SK-N-SH (cell line): ENCODE results near the gene RNF150. TPM values are rescaled to one million over a fixed set of nuclear protein-coding genes. Genes with fewer than 3 reads are reported as not detected.

ENCODE experiments used
- CTCF ChIA-PET: fragments of 300-600, 350-600 bp; formaldehyde crosslinking; extraction: SDS; loops from one replicate; lab custom pipeline; 2021; lab: Yijun Ruan, JAX
- POLR2A ChIA-PET: fragments of 350-600 bp; sonication (Branson Sonifier 250); formaldehyde crosslinking; extraction: SDS; loops from one replicate; lab custom pipeline; 2020; ENCODE audit warnings: antibody characterized with exemption, inconsistent platforms; lab: Yijun Ruan, JAX
- DNase-seq: peaks from one replicate; pipeline ENCODE4 v3.0.0; 2012
- H2AFZ ChIP-seq: fragments of 200-600 bp; sonication (generic); 2 replicates; pipeline ENCODE4 v1.8.1; 2016; ENCODE audit warnings: antibody characterized with exemption, mild to moderate bottlenecking, low read depth
- H3F3A ChIP-seq: fragments of 200-600 bp; sonication (generic); replicated peaks from 2 replicates; pipeline ENCODE3; 2016; ENCODE audit warnings: antibody characterized with exemption, mild to moderate bottlenecking; ENCODE audit not compliant: insufficient read depth
- H3K27ac ChIP-seq, 2 experiments: fragments of 200-500 bp in 1 of 2; fragments of 200-600 bp in 1 of 2; sonication (Bioruptor generic) in 1 of 2; sonication (generic), shearing (Covaris generic) in 1 of 2; 2 replicates each; pipeline versions ENCODE4 v1.5.1 to v1.6.1; 2014 to 2016; ENCODE audit warnings: low read depth in 2 of 2, inconsistent platforms in 1 of 2, low read length in 1 of 2, mild to moderate bottlenecking in 1 of 2, mixed read lengths in 1 of 2
- H3K27me3 ChIP-seq: fragments of 200-600 bp; sonication (generic), shearing (Covaris generic); 2 replicates; pipeline ENCODE4 v1.6.1; 2016; ENCODE audit warnings: mixed run types; ENCODE audit not compliant: insufficient read depth
- H3K36me3 ChIP-seq, 2 experiments: fragments of 200-500 bp in 1 of 2; fragments of 200-600 bp in 1 of 2; sonication (Bioruptor generic) in 1 of 2; sonication (generic) in 1 of 2; replicated peaks in 1 of 2; 2 replicates each; pipeline versions ENCODE3 to v1.5.1; 2014 to 2016; ENCODE audit warnings: low read length in 1 of 2, mild to moderate bottlenecking in 1 of 2; ENCODE audit not compliant: insufficient read depth in 2 of 2, control insufficient read depth in 1 of 2
- H3K4me1 ChIP-seq, 2 experiments: fragments of 200-500 bp in 1 of 2; fragments of 200-600 bp in 1 of 2; sonication (Bioruptor generic) in 1 of 2; sonication (generic), shearing (Covaris generic) in 1 of 2; 2 replicates each; pipeline versions ENCODE4 v1.5.1 to v1.6.1; 2014 to 2016; ENCODE audit warnings: low read depth in 1 of 2, low read length in 1 of 2, mixed run types in 1 of 2; ENCODE audit not compliant: insufficient read depth in 2 of 2, control insufficient read depth in 1 of 2
- H3K4me2 ChIP-seq: fragments of 200-600 bp; sonication (generic), shearing (Covaris generic); 2 replicates; pipeline ENCODE4 v1.6.1; 2017; ENCODE audit warnings: mixed run types
- H3K4me3 ChIP-seq, 2 experiments: fragments of 200-500 bp in 1 of 2; fragments of 200-600 bp in 1 of 2; sonication (Bioruptor generic) in 1 of 2; sonication (generic), shearing (Covaris generic) in 1 of 2; 2 replicates each; pipeline versions ENCODE4 v1.5.1 to v1.8.1; 2014 to 2016; ENCODE audit warnings: low read depth in 2 of 2, inconsistent platforms in 1 of 2, low read length in 1 of 2, mild to moderate bottlenecking in 1 of 2, mixed read lengths in 1 of 2, moderate library complexity in 1 of 2
- H3K79me2 ChIP-seq: fragments of 200-600 bp; sonication (generic); 2 replicates; pipeline ENCODE4 v1.8.1; 2017; ENCODE audit warnings: mild to moderate bottlenecking; ENCODE audit not compliant: insufficient read depth
- H3K9ac ChIP-seq: fragments of 200-600 bp; sonication (generic); 2 replicates; pipeline ENCODE4 v1.6.1; 2017; ENCODE audit warnings: mixed run types
- H3K9me2 ChIP-seq: fragments of 200-600 bp; sonication (generic); 2 replicates; pipeline ENCODE4 v1.6.1; 2017; ENCODE audit warnings: mixed run types
- H3K9me3 ChIP-seq: fragments of 200-600 bp; sonication (generic); 2 replicates; pipeline ENCODE4 v1.6.1; 2017; ENCODE audit warnings: mixed run types, mild to moderate bottlenecking, moderate library complexity
- H4K20me1 ChIP-seq: fragments of 200-600 bp; sonication (generic); 2 replicates; pipeline ENCODE4 v1.6.1; 2017; ENCODE audit warnings: mild to moderate bottlenecking, mixed run types; ENCODE audit not compliant: insufficient read depth
- ELF1 ChIP-seq: IDR thresholded peaks from 2 replicates; pipeline ENCODE4 v1.4.0; 2012
- EP300 ChIP-seq, 2 experiments: IDR thresholded peaks; 2 replicates each; pipeline versions ENCODE4 v1.4.0 to v1.6.1; 2012; ENCODE audit warnings: borderline replicate concordance in 1 of 2, low read depth in 1 of 2, low read length in 1 of 2
- FOSL2 ChIP-seq: IDR thresholded peaks from 2 replicates; pipeline ENCODE4 v1.4.0; 2012; ENCODE audit warnings: low read depth, mild to moderate bottlenecking, moderate library complexity, borderline replicate concordance
- FOXJ3 ChIP-seq: sonication (generic); formaldehyde crosslinking; IDR thresholded peaks from 2 replicates; pipeline ENCODE4 v1.5.1; 2020; ENCODE audit warnings: mild to moderate bottlenecking, missing genetic modification reagents
- FOXM1 ChIP-seq: IDR thresholded peaks from 2 replicates; pipeline ENCODE4 v1.4.0; 2012; ENCODE audit warnings: low read depth, mild to moderate bottlenecking
- GABPA ChIP-seq: IDR thresholded peaks from 2 replicates; pipeline ENCODE4 v1.4.0; 2012; ENCODE audit warnings: low read depth, mild to moderate bottlenecking
- GATA2 ChIP-seq: sonication (generic); formaldehyde crosslinking; IDR thresholded peaks from 2 replicates; pipeline ENCODE4 v1.5.0; 2020; ENCODE audit warnings: mild to moderate bottlenecking, missing genetic modification reagents
- NRF1 ChIP-seq: IDR thresholded peaks from 2 replicates; pipeline ENCODE4 v1.6.1; 2012; ENCODE audit warnings: low read depth, mild to moderate bottlenecking, low read length
- POLR2AphosphoS5 ChIP-seq: IDR thresholded peaks from 2 replicates; pipeline ENCODE4 v1.6.1; 2012; ENCODE audit warnings: low read depth, low read length
- RFX5 ChIP-seq: IDR thresholded peaks from 2 replicates; pipeline ENCODE4 v1.6.1; 2012; ENCODE audit warnings: mild to moderate bottlenecking, improper control_type of control experiment, low read length
- RXRA ChIP-seq: IDR thresholded peaks from 2 replicates; pipeline ENCODE4 v1.4.0; 2012; ENCODE audit warnings: low read depth, mild to moderate bottlenecking, borderline replicate concordance
- SMC3 ChIP-seq: IDR thresholded peaks from 2 replicates; pipeline ENCODE4 v1.6.1; 2012; ENCODE audit warnings: low read depth, low read length, improper control_type of control experiment
- TAF1 ChIP-seq: IDR thresholded peaks from 2 replicates; pipeline ENCODE4 v1.6.1; 2012; ENCODE audit warnings: low read depth, mild to moderate bottlenecking, low read length, moderate library complexity, borderline replicate concordance
- TEAD4 ChIP-seq: IDR thresholded peaks from 2 replicates; pipeline ENCODE4 v1.4.0; 2012; ENCODE audit warnings: mild to moderate bottlenecking, borderline replicate concordance; ENCODE audit not compliant: insufficient read depth
- WGBS: methylation state at CpG from one replicate; pipeline ENCODE4 v1.1.6; 2017; ENCODE audit warnings: low lambda C conversion rate; 5-methylcytosine and 5-hydroxymethylcytosine counted together
- polyA plus RNA-seq, 3 experiments: library from polyadenylated mRNA; depleted of rRNA; stranded (reverse); fragments of >200 nt; gene quantifications; 2 replicates each; pipeline ENCODE4 v1.2.3, GENCODE V29; 2012
- TF ChIP-seq, protein P1 (sequence below): fragments of 200-600 bp; sonication (generic); IDR thresholded peaks from 2 replicates; pipeline ENCODE4 v1.6.1; 2017; ENCODE audit warnings: antibody characterized with exemption, mild to moderate bottlenecking, moderate library complexity
- TF ChIP-seq, protein P2 (sequence below): fragments of 150-350 bp; IDR thresholded peaks from 2 replicates; pipeline ENCODE4 v1.6.1; 2017; ENCODE audit warnings: antibody characterized with exemption, low read length, low read depth, borderline replicate concordance
- TF ChIP-seq, protein P3 (sequence below): fragments of 150-350 bp; IDR thresholded peaks from 2 replicates; pipeline ENCODE4 v1.6.1; 2016; ENCODE audit warnings: mild to moderate bottlenecking, low read depth, low read length
- TF ChIP-seq, protein P4 (sequence below): IDR thresholded peaks from 2 replicates; pipeline ENCODE4 v1.6.1; 2012; ENCODE audit warnings: mild to moderate bottlenecking, low read depth, low read length, moderate library complexity
- TF ChIP-seq, protein P5 (sequence below): IDR thresholded peaks from 2 replicates; pipeline ENCODE4; 2012
- TF ChIP-seq, protein P6 (sequence below): IDR thresholded peaks from 2 replicates; pipeline ENCODE4 v1.4.0; 2012; ENCODE audit warnings: low read depth, borderline replicate concordance

Gene RNF150
- polyA plus RNA-seq, 1 of the 3 experiments (the other 2 are of a cell fraction) = 5.8 TPM

DNA sequence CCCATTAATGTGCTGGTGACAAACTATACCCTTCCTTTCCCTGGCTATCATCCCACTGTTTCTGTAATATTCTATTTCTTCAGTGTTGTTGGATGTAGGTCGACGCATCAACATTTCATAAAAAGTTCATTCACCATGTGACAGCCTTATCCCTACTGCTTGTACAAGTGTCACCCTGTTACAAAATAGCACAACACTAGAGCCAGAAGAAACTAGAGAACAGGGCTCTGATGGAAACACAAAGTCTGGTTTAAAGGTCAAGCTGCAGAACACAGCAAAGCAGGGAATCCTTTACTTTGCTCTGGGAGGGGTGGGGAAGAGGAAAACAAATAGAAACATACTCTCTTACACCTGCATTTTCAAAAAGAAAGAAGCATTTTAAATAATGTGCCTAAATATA is 245.8 kb downstream of the RNF150 start:
- H3K9me2 ChIP-seq = no peaks in the 10 kb centered on the region
- no peak overlapping the region for H3K4me3 ChIP-seq
- no peaks in the 10 kb centered on the region for H3K27me3 ChIP-seq
- DNase-seq = no peak
- peaks cover 4% of the 10 kb centered on the region; the same call in 1 of the 2 replicates for H3K79me2 ChIP-seq
- no peak overlapping the region for H3K9ac ChIP-seq
- no peak overlapping the region for H2AFZ ChIP-seq
- H3K4me2 ChIP-seq = no peak overlapping the region
- TF ChIP-seq FOXM1 (no peak), SMC3 (no peak), FOXJ3 (CRISPR knock-in tag) (no peak), RXRA (no peak), POLR2AphosphoS5 (no peak), RFX5 (no peak), EP300 (IDR thresholded peaks at IDR 0.05; ENCODE audit: borderline replicate concordance in 1 of 2, low read depth in 1 of 2, low read length in 1 of 2) (no peak), TAF1 (no peak), TEAD4 (no peak), GABPA (no peak), ELF1 (no peak), FOSL2 (no peak), NRF1 (no peak), GATA2 (CRISPR knock-in tag) (no peak)
- TF ChIP-seq, protein P1, sequence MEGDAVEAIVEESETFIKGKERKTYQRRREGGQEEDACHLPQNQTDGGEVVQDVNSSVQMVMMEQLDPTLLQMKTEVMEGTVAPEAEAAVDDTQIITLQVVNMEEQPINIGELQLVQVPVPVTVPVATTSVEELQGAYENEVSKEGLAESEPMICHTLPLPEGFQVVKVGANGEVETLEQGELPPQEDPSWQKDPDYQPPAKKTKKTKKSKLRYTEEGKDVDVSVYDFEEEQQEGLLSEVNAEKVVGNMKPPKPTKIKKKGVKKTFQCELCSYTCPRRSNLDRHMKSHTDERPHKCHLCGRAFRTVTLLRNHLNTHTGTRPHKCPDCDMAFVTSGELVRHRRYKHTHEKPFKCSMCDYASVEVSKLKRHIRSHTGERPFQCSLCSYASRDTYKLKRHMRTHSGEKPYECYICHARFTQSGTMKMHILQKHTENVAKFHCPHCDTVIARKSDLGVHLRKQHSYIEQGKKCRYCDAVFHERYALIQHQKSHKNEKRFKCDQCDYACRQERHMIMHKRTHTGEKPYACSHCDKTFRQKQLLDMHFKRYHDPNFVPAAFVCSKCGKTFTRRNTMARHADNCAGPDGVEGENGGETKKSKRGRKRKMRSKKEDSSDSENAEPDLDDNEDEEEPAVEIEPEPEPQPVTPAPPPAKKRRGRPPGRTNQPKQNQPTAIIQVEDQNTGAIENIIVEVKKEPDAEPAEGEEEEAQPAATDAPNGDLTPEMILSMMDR = no peak
- TF ChIP-seq, protein P2, sequence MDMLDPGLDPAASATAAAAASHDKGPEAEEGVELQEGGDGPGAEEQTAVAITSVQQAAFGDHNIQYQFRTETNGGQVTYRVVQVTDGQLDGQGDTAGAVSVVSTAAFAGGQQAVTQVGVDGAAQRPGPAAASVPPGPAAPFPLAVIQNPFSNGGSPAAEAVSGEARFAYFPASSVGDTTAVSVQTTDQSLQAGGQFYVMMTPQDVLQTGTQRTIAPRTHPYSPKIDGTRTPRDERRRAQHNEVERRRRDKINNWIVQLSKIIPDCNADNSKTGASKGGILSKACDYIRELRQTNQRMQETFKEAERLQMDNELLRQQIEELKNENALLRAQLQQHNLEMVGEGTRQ = no peak
- TF ChIP-seq, protein P3, sequence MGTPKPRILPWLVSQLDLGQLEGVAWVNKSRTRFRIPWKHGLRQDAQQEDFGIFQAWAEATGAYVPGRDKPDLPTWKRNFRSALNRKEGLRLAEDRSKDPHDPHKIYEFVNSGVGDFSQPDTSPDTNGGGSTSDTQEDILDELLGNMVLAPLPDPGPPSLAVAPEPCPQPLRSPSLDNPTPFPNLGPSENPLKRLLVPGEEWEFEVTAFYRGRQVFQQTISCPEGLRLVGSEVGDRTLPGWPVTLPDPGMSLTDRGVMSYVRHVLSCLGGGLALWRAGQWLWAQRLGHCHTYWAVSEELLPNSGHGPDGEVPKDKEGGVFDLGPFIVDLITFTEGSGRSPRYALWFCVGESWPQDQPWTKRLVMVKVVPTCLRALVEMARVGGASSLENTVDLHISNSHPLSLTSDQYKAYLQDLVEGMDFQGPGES = no peak
- TF ChIP-seq, protein P4, sequence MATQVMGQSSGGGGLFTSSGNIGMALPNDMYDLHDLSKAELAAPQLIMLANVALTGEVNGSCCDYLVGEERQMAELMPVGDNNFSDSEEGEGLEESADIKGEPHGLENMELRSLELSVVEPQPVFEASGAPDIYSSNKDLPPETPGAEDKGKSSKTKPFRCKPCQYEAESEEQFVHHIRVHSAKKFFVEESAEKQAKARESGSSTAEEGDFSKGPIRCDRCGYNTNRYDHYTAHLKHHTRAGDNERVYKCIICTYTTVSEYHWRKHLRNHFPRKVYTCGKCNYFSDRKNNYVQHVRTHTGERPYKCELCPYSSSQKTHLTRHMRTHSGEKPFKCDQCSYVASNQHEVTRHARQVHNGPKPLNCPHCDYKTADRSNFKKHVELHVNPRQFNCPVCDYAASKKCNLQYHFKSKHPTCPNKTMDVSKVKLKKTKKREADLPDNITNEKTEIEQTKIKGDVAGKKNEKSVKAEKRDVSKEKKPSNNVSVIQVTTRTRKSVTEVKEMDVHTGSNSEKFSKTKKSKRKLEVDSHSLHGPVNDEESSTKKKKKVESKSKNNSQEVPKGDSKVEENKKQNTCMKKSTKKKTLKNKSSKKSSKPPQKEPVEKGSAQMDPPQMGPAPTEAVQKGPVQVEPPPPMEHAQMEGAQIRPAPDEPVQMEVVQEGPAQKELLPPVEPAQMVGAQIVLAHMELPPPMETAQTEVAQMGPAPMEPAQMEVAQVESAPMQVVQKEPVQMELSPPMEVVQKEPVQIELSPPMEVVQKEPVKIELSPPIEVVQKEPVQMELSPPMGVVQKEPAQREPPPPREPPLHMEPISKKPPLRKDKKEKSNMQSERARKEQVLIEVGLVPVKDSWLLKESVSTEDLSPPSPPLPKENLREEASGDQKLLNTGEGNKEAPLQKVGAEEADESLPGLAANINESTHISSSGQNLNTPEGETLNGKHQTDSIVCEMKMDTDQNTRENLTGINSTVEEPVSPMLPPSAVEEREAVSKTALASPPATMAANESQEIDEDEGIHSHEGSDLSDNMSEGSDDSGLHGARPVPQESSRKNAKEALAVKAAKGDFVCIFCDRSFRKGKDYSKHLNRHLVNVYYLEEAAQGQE = no peak
- TF ChIP-seq, protein P5, sequence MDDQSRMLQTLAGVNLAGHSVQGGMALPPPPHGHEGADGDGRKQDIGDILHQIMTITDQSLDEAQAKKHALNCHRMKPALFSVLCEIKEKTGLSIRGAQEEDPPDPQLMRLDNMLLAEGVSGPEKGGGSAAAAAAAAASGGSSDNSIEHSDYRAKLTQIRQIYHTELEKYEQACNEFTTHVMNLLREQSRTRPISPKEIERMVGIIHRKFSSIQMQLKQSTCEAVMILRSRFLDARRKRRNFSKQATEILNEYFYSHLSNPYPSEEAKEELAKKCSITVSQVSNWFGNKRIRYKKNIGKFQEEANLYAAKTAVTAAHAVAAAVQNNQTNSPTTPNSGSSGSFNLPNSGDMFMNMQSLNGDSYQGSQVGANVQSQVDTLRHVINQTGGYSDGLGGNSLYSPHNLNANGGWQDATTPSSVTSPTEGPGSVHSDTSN = no peak
- TF ChIP-seq, protein P6, sequence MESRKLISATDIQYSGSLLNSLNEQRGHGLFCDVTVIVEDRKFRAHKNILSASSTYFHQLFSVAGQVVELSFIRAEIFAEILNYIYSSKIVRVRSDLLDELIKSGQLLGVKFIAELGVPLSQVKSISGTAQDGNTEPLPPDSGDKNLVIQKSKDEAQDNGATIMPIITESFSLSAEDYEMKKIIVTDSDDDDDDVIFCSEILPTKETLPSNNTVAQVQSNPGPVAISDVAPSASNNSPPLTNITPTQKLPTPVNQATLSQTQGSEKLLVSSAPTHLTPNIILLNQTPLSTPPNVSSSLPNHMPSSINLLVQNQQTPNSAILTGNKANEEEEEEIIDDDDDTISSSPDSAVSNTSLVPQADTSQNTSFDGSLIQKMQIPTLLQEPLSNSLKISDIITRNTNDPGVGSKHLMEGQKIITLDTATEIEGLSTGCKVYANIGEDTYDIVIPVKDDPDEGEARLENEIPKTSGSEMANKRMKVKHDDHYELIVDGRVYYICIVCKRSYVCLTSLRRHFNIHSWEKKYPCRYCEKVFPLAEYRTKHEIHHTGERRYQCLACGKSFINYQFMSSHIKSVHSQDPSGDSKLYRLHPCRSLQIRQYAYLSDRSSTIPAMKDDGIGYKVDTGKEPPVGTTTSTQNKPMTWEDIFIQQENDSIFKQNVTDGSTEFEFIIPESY = no peak
- 83% methylated on average over 2 of the region's 2 CpGs for WGBS
- H3K27ac ChIP-seq = no peak overlapping the region; a peak in 1 of 4 replicates
- POLR2A ChIA-PET = no interaction called here
- H3K4me1 ChIP-seq = no peaks in the 10 kb centered on the region; a peak in 2 of 4 replicates
- CTCF ChIA-PET = interaction anchor here (1.0 to 2.7 kb wide), 4 partner anchors 12 to 246 kb away, joined by 3 to 12 read pairs (median 4); partner anchors contain the start of gene RNF150
- H4K20me1 ChIP-seq = no peaks in the 10 kb centered on the region
- H3K9me3 ChIP-seq = peaks cover 9% of the 10 kb centered on the region; the same call in 1 of the 2 replicates
- peaks cover 6 to 32% of the 10 kb centered on the region in 2 experiments for H3K36me3 ChIP-seq
- no peaks in the 10 kb centered on the region for H3F3A ChIP-seq
